Mucosa of rectum (tissue), 2 donors: Measurements from ENCODE around the gene RBM44.
"Not testable (repeated sequence)": the region's sequence is repeated elsewhere in the genome, so short reads cannot be mapped to it uniquely, and the experiment has no call there.

ENCODE experiments used
- H3K27ac ChIP-seq, 2 donors: one replicate each; pipeline ENCODE4 v1.7.0; 2013; ENCODE audit warnings: inconsistent platforms in 2 of 2, low read depth in 2 of 2, low read length in 2 of 2
- H3K27me3 ChIP-seq, 2 donors: one replicate each; pipeline ENCODE4 v1.7.0; 2013; ENCODE audit warnings: low read length in 2 of 2; ENCODE audit not compliant: control insufficient read depth in 2 of 2, insufficient read depth in 2 of 2
- H3K36me3 ChIP-seq, 2 donors: one replicate each; pipeline ENCODE4 v1.7.0; 2013; ENCODE audit warnings: low read length in 2 of 2; ENCODE audit not compliant: control insufficient read depth in 2 of 2, insufficient read depth in 2 of 2
- H3K4me1 ChIP-seq, 2 donors: one replicate each; pipeline ENCODE4 v1.7.0; 2013; ENCODE audit warnings: low read length in 2 of 2, mild to moderate bottlenecking in 1 of 2; ENCODE audit not compliant: control insufficient read depth in 2 of 2, insufficient read depth in 2 of 2
- H3K4me3 ChIP-seq, 2 donors: one replicate each; pipeline ENCODE4 v1.7.0; 2013; ENCODE audit warnings: low read length in 2 of 2
- H3K9ac ChIP-seq, 2 donors: one replicate each; pipeline ENCODE4 v1.7.0; 2013; ENCODE audit warnings: low read length in 2 of 2, low read depth in 1 of 2, mild to moderate bottlenecking in 1 of 2
- H3K9me3 ChIP-seq, 2 donors: one replicate each; pipeline ENCODE4 v1.7.0; 2013; ENCODE audit warnings: low read length in 2 of 2; ENCODE audit not compliant: control insufficient read depth in 2 of 2
- donor health status: healthy.
- donor health status: Normal muscosa, but diverticular disease.

RBM44 gene

GRCh38 chr2:237798236-237799059, at the start of gene RBM44:
Gene RBM44, plus strand, starts transcription at chr2:237798779. Its CDS starts 14,831 bp downstream, at chr2:237813610.
- H3K36me3 ChIP-seq, result no peaks in the 10 kb centered on the region
- peaks cover 0 to 2% of the 10 kb centered on the region in 2 donors for H3K9me3 ChIP-seq
- no peaks in the 10 kb centered on the region for H3K27me3 ChIP-seq
- H3K4me3 ChIP-seq, result no peak within 1 kb of the TSS
- H3K4me1 ChIP-seq, result no peaks in the 10 kb centered on the region
- no peak within 1 kb of the TSS for H3K9ac ChIP-seq
- H3K27ac ChIP-seq, result no peak within 1 kb of the TSS

GRCh38 chr2:237749002-237749401, 49.6 kb upstream of the RBM44 start:
- peaks cover 5 to 7% of the 10 kb centered on the region in 2 donors for H3K4me1 ChIP-seq
- H3K27ac ChIP-seq, result no peak overlapping the region
- no peaks in the 10 kb centered on the region for H3K9me3 ChIP-seq
- H3K9ac ChIP-seq, result no peak overlapping the region
- H3K27me3 ChIP-seq, result no peaks in the 10 kb centered on the region
- H3K36me3 ChIP-seq, result peaks cover 51% of the 10 kb centered on the region in 2 donors
- no peak overlapping the region for H3K4me3 ChIP-seq

- Histone ChIP-seq H3K36me3 (peaks cover 56 to 60% of the 10 kb centered on the region in 2 donors), H3K27ac (no peak overlapping the region)
Observed at GRCh38 chr2:237749961-237750360, 48.6 kb upstream of the RBM44 start.

GRCh38 chr2:237750441-237750840, 48.1 kb upstream of the RBM44 start:
- H3K4me1 ChIP-seq, H3K9ac ChIP-seq, H3K27me3 ChIP-seq, H3K9me3 ChIP-seq, H3K27ac ChIP-seq, H3K4me3 ChIP-seq: not testable (repeated sequence)
- peaks cover 61 to 64% of the 10 kb centered on the region in 2 donors for H3K36me3 ChIP-seq

More at GRCh38 chr2:237749961-237750360, 48.6 kb upstream of the RBM44 start:
- no peak overlapping the region for H3K4me3 ChIP-seq
- H3K4me1 ChIP-seq, result peaks cover 0 to under 1% of the 10 kb centered on the region in 2 donors
- H3K9ac ChIP-seq, result no peak overlapping the region
- H3K9me3 ChIP-seq, result no peaks in the 10 kb centered on the region
- H3K27me3 ChIP-seq, result no peaks in the 10 kb centered on the region

- Histone ChIP-seq H3K27ac (no peak overlapping the region), H3K27me3 (no peaks in the 10 kb centered on the region), H3K36me3 (peaks cover 59 to 76% of the 10 kb centered on the region in 2 donors), H3K9ac (no peak overlapping the region), H3K4me1 (no peaks in the 10 kb centered on the region), H3K4me3 (no peak overlapping the region), H3K9me3 (no peaks in the 10 kb centered on the region)
Observed at GRCh38 chr2:237752761-237753165, 45.8 kb upstream of the RBM44 start.

GRCh38 chr2:237754182-237754581, 44.4 kb upstream of the RBM44 start:
- no peaks in the 10 kb centered on the region for H3K4me1 ChIP-seq
- H3K4me3 ChIP-seq, result no peak overlapping the region
- no peaks in the 10 kb centered on the region for H3K9me3 ChIP-seq
- H3K27me3 ChIP-seq, result no peaks in the 10 kb centered on the region
- H3K27ac ChIP-seq, result no peak overlapping the region
- peaks cover 66 to 82% of the 10 kb centered on the region in 2 donors for H3K36me3 ChIP-seq
- no peak overlapping the region for H3K9ac ChIP-seq

- Histone ChIP-seq H3K9me3 (no peaks in the 10 kb centered on the region), H3K4me1 (no peaks in the 10 kb centered on the region), H3K27me3 (no peaks in the 10 kb centered on the region), H3K27ac (no peak overlapping the region), H3K9ac (no peak overlapping the region), H3K4me3 (no peak overlapping the region), H3K36me3 (peaks cover 66 to 80% of the 10 kb centered on the region in 2 donors)
Observed at GRCh38 chr2:237754626-237755248, 43.8 kb upstream of the RBM44 start.

GRCh38 chr2:237757616-237758015, 41.0 kb upstream of the RBM44 start:
- Histone ChIP-seq H3K27ac (no peak overlapping the region), H3K4me3 (no peak overlapping the region), H3K4me1 (no peaks in the 10 kb centered on the region), H3K9me3 (no peaks in the 10 kb centered on the region), H3K36me3 (peaks cover 70 to 85% of the 10 kb centered on the region in 2 donors), H3K9ac (no peak overlapping the region), H3K27me3 (no peaks in the 10 kb centered on the region)

GRCh38 chr2:237758185-237758584, 40.4 kb upstream of the RBM44 start:
- Histone ChIP-seq H3K4me1 (no peaks in the 10 kb centered on the region), H3K27ac (no peak overlapping the region), H3K9me3 (no peaks in the 10 kb centered on the region), H3K27me3 (no peaks in the 10 kb centered on the region), H3K4me3 (no peak overlapping the region), H3K36me3 (peaks cover 71 to 85% of the 10 kb centered on the region in 2 donors), H3K9ac (no peak overlapping the region)

- no peak overlapping the region for H3K4me3 ChIP-seq
- no peak overlapping the region for H3K27ac ChIP-seq
- H3K9me3 ChIP-seq, result no peaks in the 10 kb centered on the region
- H3K9ac ChIP-seq, result no peak overlapping the region
- H3K4me1 ChIP-seq, result no peaks in the 10 kb centered on the region
- H3K36me3 ChIP-seq, result peaks cover 71 to 86% of the 10 kb centered on the region in 2 donors
- no peaks in the 10 kb centered on the region for H3K27me3 ChIP-seq
Observed at GRCh38 chr2:237759176-237759575, 39.4 kb upstream of the RBM44 start.
